A375 (cell line): ENCODE measurements around the gene RTP1. TPM values are rescaled to one million over a fixed set of nuclear protein-coding genes. Genes with fewer than 3 reads are reported as not detected.

Source experiments
- total RNA-seq: library from RNA; depleted of rRNA; stranded (reverse); fragments of >200 nt; shearing (Covaris generic); gene quantifications from 2 replicates; pipeline ENCODE4 v1.2.3, GENCODE V29; 2014; rRNA removed

Gene RTP1, protein sequence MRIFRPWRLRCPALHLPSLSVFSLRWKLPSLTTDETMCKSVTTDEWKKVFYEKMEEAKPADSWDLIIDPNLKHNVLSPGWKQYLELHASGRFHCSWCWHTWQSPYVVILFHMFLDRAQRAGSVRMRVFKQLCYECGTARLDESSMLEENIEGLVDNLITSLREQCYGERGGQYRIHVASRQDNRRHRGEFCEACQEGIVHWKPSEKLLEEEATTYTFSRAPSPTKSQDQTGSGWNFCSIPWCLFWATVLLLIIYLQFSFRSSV
- not detected in 2 replicates for total RNA-seq

DNA sequence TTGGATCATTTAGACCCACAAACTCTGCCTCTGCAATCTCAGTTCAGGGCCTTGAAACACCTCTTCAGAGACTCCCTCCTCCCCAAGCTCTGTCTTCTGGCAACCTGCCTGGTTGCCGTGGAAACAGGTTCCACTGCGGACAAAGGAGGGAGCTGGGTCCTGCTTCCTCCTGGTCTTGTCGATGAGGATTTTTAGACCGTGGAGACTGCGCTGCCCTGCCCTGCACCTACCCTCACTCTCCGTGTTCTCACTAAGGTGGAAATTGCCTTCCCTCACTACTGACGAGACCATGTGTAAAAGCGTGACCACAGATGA, at the start of gene RTP1:
TSS of gene RTP1 (plus strand) at position 152 of the 315 bp plus-strand sequence. CDS start at position 182, 30 bp downstream.

Other genes starting within 250 kb of the RTP1 start
- gene RPL39L, start 58.0 kb upstream of the RTP1 start, total RNA-seq = 57.7 and 58.9 TPM in 2 replicates
- not detected in 2 replicates for gene MASP1, start 94.3 kb downstream of the RTP1 start, total RNA-seq
- 0.83 and 0.90 TPM in 2 replicates for gene RTP4, start 170.9 kb downstream of the RTP1 start, total RNA-seq